Epidermal melanocyte (primary cell): ENCODE data around the gene PLXDC2.

Experiments
- DNase-seq: peaks from one replicate; pipeline ENCODE4 v3.0.0; 2011; ENCODE audit warnings: low spot score; ENCODE audit not compliant: insufficient read length

PLXDC2 gene

DNA sequence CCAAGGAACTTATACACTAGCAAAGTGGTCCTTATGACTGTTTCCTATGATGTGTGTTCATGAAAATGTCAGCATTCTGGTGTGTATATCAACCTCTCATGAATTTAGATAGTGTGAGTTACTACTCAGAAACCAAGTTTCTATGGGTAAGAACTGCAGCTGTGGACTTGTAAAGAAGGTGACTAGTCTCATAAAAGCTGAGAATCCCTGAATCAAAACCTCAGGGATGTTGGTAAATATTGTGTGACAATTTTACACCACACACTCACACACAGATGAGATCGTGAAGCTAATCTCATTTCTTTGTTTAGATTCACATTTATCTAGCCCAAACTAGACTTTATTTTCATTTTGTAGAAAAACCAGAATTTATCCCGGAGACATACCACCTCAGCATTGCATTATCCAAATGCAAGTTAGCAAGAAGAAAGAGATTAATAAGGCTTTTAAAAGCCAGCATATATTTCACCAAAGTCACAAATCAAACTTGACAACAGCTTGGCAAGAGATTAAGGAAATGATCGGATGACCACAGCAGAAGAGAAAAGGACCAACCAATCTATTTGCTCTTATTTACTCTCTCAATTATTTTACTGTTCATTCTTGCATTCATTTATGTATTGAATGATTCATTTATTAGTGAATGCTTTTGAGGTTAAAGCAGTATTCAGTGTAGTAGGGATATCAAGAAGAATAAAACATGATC is 92.9 kb downstream of the PLXDC2 start:
- DNase-seq, result no peak

DNA sequence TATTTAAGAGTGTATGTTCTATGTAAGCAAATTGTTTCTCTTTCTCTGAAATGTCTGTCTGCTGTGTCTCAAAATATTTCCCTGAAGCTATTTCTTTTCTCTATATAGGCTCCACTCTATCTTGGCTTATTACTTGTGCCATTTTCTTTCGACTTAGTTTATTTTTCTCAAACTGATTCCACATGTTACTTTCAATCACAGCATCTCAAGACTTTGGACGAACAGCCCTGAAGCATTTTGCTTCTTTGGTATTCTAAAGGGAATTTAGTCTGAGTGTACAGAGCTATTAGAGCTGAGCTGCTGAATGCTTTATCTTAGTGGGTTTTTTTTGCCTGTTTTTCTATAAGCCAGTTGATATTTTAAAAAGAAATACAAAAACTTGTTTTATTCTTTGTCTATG is 95.7 kb downstream of the PLXDC2 start:
- no peak for DNase-seq

DNA sequence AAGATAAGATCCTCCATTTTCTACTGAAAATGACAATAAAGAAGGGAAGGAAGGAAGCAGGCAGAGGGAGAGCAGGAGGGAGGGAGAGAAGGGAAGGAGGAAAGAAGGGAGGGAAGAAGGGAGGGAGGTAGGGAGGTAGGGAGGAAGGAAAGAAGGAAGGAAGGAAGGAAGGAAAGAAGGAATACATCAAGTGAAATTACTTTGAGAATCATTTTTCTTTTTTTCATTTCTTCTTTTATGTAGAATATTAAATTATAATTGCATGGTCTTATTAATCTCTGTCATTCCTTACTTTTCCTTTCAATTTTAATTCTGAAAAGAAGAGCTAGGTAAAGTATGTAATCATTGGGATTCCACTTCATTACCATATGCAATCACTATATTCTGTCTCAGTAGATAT is 97.8 kb downstream of the PLXDC2 start:
- no peak for DNase-seq

DNA sequence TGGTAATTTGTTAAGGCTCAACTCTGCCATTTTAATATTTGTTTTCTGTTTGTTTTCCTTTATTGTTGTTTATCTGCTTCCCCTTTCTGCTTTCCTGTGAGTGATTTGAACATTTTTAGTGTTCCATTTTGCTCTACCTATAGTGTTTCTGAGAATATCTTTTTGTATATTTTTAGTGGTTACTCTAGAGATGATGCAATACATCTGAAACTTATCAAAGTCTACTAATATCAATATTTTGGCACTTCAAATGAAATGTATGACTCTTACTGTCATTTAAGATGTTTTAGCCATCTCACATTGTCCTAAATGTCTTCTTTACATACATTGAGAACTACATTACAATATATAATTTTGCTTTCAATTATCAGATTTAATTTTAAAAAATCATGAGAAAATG is 98.9 kb downstream of the PLXDC2 start:
- DNase-seq, result no peak

DNA sequence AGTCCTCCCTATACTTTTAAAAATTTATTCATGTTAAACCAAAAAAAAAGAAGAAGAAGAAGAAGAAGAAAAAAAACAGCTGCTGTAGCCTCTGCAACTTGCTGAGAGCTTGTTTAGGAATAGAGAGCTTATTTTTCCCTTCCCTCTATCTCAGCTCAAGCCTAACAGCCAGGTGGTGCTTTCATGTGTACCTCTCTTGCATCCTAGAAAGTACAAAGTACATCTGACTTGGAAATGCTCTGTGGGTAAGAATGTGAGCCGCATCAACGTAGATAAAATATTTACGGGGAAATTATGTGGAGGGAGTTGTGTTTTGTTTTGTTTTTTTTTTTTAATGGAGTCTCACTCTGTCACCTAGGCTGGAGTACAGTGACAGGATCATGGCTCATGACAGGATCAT is 99.6 kb downstream of the PLXDC2 start:
- DNase-seq, result no peak

DNA sequence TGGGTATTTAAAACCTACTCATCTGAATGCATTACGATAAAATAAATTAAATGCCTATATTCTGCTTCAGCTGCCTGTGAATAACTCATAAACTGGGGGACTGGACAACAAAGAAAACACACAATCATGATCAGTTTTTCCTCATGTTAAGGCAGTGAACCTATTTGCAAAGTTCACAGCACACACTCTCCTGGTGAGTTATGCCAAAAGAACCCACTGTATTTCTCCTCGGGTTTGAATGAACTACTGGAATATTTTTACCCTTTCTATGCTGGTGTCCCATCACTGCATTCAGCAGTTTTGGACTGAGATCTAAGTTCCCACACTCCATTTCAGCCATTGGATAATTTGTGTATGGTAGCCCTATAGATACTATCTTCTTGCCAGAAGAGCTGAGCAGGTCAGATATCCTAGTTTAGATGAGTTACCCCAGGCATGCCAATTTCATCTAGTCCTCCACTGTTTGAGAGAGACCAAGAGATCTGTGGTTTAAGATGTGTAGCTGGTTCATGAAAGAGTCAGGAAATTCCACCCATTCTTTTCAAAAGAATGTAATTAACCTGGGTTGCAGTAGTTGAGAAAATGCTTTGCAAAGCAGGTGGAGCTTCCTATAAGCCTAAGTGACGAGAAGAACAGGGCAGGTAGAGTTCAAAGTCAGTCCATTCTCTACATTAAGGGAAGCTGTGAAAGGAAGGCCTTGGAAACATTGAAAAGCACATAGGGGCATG is 101.7 kb downstream of the PLXDC2 start:
- no peak for DNase-seq

DNA sequence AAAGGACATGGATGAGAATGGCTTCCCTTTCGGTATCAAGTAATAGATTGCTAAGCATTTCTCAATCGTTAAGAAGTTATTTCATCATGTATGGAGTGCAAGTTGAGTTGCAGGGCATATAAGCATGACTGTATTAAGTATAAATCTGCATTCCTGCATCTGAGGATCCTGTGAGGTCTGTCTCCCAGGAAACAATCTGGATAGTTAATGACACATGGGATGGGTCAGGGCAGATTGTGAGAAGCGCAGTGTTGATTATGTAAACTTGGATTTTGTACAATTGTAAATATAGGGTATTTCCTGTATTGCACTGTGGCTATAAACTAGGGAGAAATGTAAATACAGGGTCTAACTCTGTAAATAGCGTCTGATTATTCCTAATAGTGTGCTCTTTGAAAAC is 102.6 kb downstream of the PLXDC2 start:
- DNase-seq, result no peak

DNA sequence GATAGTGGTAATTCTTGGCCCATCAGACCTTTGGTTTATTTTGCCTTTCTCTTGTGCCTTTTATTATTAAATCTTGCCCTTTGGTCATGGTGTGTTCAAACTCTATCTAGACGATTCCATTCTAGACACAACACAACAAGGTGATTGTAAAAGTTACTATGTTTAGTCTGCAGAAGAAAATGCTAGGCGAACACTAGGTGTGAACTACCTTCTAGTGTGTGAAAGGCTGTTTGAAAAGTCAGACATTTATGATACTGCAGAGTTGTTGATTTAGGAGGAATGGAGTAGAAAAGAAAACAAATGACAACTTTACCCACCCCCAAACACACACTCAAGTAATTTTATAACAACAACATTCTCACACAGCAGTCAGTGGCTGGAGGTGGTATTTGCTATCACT is 103.4 kb downstream of the PLXDC2 start:
- no peak for DNase-seq

DNA sequence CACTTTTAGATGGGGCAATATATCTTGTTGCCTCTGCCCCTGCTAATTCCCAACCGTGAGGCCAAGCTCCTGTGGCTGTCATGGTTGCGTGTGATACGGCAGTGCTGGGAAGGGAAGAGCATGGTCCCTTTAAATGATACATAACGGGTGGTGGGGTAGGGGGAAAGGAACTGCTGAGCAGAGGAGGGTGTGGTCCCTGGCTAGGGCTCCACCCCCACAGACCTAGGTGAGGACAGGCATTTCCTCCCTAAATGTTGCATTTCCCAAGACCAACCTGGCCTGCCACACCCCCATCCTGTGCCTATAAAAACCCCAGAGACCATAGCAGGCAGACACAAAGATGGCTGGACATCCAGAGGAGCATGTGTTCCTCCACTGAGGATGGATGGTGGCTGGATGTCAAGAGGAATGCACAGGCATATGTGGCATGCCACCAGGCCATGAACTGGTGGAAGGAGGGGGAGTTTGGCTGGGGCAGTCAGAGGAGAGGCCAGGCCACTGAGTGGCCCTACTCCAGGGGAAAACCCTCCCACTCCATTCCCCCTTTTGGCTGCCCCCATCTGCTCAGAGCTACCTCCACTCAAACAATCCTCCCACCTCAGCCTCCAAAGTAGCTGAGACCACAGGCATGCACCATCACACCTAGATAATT is 104.0 kb downstream of the PLXDC2 start:
- no peak for DNase-seq

DNA sequence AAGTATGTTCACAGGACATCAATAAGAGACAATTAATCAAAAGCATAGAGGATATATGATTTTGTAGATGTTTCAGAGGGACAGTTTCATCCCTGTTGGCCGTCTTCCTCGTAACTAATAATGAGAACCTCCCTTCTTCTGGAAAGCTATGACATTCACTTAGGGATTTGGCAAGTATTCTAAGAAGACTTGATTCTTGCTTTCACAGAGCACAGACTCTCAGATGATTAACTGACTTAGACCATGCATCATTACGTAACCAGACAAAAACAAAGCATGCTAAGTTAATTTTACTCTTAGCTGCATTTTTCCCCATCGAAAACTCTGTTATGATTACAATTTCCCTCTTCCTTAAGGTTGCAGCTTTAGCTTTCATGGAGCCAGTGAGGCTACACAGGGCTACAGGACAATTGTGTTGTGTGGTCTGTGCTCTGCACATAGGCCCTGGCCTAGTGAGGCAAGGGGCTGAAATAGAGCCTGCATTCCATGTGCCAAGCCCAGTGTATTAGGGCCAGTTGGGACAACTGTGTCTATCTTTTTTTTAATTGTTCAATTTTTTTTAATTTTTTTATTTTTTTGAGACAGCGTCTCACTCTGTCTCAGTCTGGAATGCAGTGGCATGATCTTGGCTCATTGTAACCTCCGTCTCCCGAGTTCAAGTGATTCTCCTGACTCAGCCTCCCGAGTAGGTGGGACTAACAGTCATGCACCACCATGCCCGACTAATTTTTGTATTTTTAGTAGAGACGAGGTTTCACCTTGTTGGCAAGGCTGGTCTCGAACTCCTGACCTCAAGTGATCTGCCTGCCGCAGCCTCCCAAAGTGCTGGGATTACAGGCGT is 105.3 kb downstream of the PLXDC2 start:
- no peak for DNase-seq

DNA sequence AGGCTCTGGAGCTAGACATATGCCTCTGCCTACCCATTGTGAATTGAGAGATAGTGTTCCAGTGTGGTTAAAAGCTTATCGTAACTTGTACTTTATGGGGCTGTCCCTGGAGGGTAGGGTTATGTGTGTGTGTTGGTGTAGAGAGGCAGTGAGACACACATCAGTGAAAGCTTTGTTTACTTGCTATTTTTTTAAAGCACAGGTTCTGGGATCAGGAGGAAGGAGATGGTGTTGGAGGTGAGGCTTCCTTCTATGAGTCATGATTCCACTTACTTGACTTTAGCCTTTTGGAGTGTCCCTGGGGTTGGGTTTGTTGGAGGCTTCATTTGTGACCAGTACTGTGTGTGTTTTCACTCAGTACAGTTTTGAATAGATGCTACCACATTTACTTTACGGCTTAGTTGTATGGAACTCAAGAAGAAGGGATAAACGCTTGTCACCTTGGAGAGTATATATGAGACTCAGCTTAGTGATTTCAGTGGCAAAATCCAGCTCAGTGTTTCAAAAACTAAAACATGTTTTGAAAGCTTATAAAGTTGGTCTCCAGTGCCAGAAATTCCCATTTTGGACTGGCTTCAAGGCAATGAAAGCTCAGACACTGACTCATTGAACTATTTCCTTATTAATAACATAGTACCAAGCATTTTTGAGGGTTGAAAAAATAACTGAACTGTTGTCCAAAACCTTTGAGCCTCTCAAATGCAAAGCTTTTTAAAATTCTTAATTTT is 106.2 kb downstream of the PLXDC2 start:
- no peak for DNase-seq

DNA sequence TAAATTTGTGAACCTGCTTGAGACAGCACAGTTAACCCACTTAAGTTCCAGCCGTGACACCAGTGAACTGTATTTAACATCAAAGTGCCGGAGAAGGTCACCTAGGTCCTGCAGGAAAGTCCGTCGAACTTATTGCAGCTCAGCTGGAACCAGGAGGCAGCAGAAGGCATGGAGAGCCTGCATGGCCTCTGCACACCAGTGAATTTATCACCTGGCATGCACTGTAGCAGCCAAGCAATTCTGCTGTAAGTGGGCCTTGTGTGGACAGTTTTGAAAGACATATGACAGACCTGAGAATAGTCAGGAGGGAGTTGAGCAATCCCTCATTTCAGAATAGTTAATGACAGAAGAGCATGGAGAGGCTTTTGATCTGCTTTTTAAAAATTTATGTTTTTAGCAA is 108.8 kb downstream of the PLXDC2 start:
- DNase-seq, result no peak

DNA sequence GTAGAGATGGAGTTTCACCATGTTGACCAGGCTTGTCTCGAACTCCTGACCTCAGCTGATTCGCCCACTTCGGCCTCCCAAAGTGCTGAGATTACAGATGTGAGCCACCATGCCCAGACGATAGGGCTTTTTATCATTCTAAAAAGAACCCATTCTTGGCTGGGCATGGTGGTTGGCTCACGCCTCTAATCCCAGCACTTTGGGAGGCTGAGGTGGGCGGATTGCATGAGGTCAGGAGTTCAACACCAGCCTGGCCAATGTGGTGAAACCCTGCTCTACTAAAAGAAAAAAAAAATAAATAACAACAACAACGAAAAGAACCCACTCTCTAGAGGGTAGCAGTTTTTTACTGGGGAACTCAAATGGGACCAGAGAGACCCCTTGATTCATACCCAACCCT is 112.7 kb downstream of the PLXDC2 start:
- no peak for DNase-seq

DNA sequence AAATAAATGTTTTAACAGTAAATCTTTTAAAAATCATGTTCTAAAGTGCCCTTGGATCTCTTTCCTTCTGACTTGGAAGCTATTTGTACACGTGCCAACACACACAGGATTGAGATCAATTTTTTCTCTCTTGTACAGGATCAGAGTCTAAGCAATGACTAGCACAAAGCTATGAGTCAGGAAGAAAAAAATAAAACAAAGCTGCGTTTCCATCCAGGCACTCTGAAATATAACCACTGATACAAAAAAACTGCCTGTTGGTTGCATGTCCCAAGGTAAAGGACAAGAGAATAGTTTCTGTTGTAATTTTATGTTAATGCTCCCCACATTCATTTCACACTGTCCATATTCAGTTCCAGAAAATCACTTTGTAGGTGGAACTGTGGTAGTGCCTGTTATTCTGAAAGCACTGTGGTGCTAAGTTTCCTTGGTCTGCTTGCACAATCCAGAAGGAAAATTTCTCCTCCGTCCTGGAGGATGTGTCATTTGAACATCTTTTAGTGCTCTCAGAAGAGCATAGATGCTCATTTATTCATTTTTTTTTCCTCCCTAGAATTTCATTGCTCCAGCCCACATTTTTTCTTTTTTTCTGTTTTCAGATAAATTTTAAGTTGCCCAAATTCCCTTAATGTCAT is 113.4 kb downstream of the PLXDC2 start:
- no peak for DNase-seq

DNA sequence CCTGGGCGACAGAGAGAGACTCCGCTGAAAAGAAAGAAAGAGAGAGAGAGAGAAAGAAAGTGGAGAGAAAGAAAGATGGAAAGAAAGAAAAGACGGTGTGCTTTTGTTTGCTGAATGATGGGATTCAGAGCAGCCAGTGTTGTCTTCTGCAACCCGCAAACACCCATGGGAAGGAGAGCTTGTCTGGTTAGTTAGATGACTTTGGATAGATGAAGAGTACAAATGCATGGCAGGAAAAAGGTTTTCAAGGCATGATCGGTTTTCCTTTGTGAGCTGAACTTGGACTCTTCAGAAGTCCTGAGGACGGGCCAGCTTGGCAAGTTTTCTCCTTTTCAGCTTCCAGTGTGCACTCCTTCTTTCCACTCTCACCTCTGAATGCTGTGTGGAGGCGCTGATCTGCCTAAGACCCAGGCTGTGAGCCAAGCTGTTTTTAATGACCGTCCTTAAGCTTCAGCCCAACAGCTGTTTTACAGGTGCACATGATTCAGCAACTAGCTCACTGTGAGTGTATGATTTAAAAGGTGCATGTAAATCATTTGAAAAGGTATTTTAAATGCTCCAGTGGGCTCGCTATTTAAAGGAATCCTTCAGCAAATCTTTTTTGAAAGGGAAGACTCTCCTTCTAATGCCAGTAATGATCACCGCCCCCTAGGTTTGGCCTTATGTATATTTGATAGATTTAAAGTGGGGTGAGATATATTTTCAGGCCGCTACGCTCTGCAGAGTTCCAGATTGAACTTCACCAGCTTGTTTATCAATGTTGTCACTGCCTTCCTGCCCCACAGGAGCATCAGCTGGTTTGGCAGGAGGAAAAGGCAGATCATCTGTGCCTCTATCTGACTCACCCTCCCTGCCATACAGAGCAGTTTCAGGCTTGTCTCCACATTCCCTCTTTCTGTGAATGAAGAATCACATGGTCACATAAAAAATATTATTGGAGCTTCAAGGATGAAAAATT is 115.0 kb downstream of the PLXDC2 start:
- DNase-seq, result no peak

DNA sequence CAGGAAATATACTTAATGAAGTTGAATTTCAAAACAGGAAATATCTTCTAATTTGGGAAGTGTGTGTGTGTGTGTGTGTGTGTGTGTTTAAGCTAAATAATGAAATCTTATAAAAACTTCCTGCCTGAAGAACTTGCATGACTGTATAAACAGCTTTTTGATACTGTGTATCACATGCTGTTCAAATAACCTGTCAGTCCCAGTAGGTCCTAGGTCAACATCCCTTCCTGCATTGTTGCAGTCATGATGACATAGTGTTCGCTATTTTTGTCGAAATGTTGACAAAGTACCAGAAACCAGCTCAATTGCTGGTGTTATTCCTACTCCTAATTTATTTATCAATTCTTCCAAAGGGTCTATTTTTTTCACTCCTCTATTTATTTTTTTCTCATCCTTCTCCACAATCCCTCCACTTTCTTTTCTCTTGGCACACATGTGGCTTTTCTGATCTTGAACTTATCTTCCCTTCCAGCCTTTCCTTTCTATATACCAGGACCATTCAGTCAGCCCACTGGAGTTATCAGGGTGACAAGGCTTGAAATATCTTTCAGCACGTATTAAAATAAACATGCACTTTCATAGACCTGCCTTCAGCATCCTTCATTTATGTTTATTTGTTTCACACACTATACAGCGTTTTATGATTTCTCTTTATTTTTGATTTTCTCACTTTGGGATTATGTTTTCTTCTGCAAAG is 115.8 kb downstream of the PLXDC2 start:
- DNase-seq, result no peak

DNA sequence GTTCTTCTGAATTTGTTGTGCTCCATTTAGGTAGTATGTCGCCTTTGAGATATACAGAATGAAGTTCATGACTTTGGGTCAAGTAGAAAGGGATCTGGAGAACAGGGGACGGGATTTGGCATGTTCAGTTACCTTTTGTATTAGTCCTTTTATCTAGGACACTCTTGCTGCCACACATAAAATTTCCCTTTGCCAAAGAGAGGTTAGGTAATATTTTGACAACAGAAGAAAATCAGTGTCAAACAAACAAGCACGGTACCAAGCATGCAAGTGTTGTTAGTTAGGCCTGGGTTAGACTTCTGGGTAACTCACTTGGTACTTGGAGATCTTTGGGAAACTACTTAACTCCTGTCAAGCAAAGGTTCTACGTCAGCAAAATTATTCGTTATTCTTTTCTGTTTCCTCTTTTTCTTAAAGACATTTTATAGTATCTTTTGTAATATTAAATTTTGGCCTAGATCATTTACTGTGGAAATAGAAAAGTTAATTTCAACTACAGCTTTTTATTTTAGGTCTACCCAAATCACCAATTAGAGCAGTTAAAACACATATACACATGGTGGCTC is 116.7 kb downstream of the PLXDC2 start:
- no peak for DNase-seq

DNA sequence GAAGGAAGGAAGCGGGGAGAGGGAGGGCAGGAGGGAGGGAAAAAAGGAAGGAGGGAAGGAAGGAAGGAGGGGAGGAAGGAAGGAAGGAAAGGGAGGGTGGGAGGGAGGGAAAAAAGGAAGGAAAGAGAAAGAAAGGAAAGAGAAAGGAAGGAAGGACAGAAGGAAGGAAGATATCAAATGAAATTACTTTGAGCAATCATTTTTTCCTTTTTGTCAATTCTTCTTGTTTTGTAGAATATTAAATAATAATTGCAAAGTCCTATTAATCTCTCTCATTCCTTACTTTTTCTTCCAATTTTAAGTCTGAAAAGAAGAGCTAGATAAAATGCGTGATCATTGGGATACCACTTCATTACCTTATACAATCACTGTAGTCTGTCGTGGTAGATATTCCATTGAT is 117.5 kb downstream of the PLXDC2 start:
- no peak for DNase-seq

DNA sequence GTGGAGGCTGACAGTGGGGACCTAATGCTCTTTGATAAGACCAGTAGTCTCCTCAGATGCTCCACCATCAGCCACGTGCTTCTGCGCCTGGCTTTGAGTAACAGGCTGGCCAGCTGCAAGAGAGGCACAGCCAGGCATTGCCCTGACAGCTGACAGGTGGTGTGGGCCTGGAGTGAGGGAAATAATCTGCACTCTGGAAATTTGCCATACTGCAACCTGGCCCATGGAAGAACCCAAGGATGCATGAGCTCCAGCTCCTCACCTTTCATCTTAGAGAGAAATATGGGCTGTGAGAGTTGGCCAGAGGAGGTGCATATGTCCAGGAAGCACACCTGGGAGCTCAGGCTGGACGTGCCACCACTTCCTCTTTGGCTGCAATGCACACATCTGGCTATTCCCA is 118.9 kb downstream of the PLXDC2 start:
- DNase-seq, result no peak
